AML-193 (cell line): ENCODE measurements around the gene CLNK.
A peak's percentile ranks its signal among the peaks of the same experiment; 100 is the strongest.

Experiments used
- DNase-seq, 2 experiments: peaks; one replicate each; lab custom pipeline; 2025; lab: John Stamatoyannopoulos, UW

Gene CLNK, protein sequence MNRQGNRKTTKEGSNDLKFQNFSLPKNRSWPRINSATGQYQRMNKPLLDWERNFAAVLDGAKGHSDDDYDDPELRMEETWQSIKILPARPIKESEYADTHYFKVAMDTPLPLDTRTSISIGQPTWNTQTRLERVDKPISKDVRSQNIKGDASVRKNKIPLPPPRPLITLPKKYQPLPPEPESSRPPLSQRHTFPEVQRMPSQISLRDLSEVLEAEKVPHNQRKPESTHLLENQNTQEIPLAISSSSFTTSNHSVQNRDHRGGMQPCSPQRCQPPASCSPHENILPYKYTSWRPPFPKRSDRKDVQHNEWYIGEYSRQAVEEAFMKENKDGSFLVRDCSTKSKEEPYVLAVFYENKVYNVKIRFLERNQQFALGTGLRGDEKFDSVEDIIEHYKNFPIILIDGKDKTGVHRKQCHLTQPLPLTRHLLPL

DNA sequence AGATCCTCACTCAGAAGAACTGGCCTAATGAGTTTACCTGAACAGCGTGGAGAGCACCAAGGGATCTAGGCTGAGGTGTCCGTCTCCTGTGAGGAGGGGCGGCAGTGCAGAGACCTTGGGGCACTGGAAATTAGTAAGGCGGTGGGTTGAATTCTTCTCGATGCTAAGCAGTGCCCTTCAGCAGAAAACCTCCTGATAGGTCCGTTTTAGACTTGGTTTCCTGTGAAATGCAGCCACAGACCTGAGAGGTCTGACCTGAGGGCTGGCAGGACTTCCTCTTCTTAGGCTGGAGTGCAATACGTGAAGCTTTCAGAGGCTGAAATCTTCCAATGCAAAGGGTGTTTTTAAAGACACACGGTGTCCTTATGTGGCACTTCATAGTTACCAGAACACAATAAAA, at the start of gene CLNK:
CLNK (minus strand) TSS at position 138 of the 400 bp plus-strand sequence. CDS start 16,899 bp downstream, outside the sequence.
- DNase-seq, result peak; percentile 22 to 46

DNA sequence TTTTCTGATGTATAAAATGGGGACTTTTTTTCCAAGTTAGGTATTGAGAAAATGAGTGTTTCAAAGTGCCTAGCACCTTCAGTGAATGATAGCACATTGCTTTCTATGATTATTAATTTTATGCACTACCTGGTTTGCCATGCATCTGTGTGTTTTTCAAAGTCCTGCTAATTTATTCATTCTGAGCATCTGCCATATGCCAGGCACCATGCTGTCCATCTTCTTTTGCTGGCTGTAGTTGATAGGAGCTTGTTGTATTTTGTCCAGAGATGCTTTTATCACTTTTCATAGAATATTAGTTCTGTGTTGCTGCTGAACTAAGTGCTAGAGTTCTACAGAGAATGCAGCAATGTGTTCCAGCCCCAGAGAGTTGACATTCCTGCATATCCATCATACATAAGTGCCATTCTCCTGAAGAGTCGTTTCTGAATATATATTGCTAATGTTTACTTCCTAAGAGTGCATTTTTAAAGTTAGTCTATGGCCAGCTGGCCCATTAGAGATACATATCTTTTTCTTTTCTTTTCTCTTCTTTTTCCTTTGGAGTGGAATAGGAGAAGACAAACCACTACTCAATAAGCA, 49.0 kb upstream of the CLNK start:
- DNase-seq, result no peak

DNA sequence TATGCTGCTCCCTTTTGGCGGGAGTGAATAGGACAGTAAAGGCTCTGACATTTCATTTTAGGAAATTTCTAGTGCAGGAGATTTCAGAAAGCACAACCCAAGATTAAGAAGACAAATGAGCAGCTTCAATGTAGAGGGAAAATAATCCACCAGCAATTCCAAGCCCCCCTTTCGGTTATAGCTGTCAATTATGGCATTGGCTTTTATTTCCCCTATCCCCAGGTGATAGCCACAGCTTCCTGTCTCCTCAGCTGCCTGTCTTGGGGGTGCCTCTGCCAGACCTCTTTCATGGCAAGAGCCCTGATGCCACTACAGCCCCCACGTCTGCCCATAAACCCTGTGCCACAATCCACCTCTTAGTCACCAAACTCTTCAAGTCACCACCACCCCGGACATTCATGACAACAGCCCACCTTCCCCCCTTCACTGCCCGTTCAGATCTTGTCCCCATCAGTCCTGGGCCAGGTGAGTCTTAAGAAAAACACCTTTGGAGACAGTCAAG, 48.4 kb upstream of the CLNK start:
- DNase-seq, result no peak

DNA sequence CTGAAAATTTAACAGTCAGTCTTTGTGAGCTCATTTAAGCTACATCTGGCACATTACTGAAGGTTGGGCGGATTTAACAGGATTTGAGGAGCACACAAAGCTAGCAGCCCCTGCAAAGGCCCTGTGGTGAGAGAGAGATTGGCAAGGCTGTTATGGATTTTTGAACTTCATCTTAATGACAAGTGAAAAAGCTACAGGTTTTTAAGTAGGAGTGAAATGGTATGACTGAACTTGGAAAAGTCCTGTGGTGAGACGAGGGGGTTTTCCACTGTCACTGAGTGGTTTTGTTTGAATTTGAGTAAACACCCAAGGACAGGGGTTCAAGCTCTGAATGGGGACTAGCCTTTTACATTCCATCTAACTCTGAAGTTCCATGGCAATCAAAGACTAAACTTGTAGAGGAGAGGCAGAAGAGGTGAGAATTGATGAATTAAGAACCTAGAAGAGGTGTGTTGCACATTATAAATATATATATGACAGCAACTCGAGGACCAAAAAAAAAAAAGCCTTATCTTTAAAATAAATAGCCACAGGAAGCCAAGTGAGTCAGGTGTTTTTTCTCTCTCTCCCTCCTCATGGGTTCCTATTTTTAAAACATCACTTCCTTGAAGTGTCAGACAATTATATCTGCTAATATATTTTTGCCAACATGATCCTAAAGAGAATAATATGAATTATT, 47.8 kb upstream of the CLNK start:
- DNase-seq, result no peak

DNA sequence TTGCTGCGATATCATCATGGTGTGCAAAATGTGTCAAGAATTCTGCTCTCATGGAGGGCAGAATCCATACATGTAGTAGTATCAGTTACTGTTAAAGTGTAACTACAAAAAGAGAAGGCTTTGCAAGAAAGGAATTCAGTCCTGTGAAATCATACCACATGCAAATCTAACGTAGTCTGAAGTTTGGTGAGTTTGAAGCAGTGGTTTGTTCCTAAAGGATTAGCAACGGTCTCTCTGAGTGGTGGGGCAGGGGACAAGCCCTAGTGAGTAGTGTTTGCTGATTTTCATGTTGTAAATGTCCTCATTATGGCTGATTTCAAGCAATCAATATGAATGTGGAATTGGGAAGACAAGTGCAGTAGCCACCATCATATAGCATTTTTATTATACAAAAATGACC, 47.1 kb upstream of the CLNK start:
- DNase-seq, result no peak

DNA sequence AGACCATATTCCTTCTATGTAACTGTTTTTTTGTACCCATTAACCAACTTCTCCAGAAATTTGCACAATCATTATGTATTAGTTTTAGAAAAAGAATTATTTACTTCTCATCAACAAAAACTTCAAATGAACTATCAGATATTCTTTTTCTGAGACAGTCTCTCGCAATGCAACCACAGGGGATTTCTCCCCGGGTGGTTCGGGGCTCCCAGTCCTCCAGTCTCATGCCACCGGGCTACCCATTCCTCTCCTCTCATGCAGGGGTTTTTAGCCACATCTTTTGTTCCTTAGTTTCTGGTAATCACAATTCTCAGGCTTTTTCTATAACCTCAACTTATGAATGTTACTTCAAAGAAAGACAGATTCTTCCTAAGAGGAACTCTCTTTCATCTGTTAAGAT, 46.6 kb upstream of the CLNK start:
- no peak for DNase-seq

DNA sequence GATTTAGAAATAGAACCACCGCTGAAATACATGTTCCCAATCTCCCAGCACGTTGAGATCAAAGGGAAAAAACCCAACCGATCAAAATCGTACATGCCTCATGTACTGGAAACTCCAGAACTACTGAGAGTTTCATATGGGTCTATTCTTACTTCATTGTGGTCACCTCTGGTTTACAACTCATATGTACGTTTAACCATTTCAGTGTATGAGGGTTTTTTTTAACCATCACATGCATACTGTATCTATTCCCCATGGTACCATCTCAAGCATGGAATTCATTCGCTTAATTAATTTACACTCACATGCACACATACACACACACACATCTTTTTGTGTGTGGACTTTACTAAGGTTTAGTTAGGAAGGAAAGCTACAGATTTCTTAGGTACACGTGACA, 46.0 kb upstream of the CLNK start:
- DNase-seq, result no peak

DNA sequence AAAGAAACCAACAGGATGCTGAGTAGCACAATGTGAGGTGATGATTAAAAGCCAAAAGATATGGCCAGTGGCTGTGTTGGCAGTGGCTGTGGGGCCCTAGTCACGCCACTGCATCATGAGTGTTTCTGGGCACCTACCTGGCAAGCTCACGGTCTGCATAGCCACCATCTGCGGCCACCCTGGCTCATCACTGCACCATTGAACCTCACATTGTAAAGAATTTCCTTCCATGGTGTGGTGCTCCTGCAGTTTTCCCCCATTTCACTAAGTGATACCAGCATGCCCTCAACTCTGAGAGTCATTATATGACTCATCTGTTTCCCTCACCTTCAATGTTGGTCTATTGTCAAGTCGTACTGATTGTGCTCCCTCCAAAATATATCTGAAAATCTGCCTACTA, 45.5 kb upstream of the CLNK start:
- no peak for DNase-seq

DNA sequence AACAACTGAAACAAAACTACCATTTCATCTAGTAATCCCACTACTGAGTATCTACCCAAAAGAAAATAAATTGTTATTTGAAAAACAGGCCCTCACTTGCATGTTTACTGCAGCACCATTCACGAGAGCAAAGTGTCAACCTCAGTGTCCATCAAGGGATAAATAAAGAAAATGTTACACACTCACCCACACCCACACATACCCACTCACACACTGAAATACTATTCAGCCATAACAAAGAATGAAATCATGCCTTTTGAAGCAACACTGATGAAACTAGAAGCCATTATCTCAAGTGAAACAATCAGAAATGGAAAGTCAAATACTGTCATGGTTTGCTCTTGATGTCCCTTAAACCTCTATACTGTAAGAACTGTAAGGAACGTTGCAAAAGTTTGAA, 44.8 kb upstream of the CLNK start:
- DNase-seq, result no peak

DNA sequence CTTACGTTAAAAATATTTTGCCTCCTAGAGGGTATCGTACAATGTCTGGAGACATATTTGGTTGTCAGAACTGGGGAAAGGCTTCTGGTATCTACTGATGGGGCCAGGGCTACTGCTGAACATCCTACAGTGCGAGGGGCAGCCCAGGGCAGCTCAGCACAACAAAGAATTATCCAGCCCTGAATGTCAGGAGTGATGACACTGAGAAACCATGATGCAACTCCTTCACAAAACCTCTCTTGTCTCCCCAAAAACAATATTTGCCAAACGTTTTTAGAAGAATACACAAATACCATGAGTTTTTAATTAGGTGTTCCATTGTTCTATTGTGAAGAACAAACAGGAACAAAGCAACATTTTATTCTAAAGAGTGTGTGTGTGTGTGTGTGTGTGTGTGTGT, 43.4 kb upstream of the CLNK start:
- DNase-seq, result no peak

DNA sequence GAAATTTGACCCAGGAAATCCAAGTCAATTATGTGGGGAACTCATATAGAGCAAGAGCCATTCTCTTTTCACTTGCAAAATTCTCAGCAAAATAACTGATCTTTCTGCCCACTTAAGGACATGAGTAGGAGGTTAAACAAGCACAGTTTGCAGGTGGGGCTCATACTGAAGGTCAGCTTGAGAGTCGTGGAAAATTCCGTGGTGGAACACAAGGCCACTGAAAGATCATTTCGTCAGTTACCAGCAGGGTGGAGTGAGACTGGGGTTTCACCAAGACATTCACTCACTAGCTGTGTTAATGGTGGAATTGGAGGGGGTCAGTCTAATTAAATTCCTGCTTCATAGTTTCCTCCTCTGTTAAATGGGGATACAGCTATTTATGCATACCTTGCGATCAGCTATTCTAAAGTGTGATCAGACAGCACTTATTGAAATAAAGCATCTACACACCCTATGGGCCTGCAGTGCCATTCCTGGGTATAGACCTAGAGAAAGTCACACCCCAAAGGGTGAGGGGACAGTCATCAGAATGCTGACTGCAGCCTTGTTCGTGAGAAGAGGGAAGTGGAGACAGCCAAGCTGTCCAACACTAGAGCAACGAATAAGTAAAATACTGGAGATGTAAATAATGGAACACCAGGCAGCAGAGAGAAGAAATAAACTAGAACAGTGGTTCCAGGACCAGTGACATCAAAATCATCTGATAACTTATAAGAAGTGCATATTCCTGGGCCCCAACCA, 42.7 kb upstream of the CLNK start:
- DNase-seq, result no peak

DNA sequence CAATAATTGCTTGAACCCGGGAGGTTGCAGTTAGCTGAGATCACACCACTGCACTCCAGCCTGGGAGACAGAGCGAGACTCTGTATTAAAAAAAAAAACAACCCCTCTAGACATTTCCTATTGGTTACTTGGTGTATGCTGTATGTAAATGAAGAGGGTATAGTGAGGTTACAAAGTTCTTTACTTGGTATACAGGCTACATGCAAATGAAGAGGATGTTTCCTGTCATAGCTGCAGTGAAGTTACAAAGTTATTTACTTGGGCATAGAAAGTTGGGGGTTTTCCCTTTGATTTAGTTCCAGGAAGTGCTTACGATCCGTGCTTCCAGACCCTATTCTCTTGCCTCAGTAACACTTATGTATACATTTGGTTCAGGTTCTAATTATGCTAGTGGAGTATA, 38.4 kb upstream of the CLNK start:
- no peak for DNase-seq

DNA sequence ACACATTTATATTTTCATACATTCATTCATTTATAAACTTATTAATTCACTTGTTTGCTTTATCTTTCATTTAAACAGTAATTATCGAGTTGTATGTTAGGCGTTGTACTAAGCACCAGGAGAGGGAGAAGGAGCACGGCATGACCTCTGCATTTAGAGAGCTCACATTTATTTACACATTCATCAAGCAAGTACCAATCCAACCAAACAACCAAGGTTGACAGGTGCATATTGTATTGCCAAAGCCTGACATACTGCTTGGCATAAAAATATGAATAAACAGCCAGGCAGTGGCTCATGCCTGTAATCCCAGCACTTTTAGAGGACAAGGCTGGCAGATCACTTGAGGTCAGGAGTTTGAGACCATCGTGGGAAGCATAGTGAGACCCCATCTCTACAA, 37.0 kb upstream of the CLNK start:
- no peak for DNase-seq

DNA sequence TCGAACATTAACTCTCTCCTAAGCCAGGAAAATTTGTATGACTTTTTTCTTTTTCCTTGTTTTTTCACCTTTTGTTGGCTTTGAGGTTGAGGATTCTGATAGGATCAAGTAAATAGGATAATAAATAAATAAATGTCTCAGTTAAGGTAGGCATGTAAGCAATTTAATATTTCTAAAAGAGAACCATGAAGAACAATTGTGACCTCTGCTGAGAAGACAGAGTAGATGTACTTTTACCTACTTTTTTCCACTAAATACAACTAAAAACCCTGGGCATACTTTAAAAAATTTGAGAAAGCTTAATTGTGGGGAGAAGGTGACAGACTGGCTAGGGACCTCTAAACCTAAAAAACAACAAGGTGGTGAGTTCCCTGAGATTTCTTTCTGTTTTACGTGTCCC, 31.6 kb upstream of the CLNK start:
- no peak for DNase-seq

DNA sequence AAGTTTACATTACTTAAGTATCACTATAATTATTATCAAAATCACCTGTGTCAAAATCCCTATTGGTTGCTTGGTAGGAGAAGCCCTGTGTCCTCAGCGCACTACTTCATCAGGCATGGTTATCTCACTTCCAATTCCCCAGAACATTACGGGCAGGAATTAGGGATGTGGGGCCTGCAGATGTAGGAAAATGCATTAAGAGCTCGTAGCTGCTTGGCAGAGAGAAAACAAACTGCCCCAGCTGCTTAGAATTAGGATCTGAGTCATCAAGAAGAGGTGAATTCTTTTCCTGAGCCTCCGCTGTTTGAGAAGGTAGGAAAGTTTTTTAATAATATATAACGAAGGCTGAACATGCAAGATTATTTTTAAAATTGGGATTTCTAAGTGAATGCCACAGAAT, 31.1 kb upstream of the CLNK start:
- no peak for DNase-seq

DNA sequence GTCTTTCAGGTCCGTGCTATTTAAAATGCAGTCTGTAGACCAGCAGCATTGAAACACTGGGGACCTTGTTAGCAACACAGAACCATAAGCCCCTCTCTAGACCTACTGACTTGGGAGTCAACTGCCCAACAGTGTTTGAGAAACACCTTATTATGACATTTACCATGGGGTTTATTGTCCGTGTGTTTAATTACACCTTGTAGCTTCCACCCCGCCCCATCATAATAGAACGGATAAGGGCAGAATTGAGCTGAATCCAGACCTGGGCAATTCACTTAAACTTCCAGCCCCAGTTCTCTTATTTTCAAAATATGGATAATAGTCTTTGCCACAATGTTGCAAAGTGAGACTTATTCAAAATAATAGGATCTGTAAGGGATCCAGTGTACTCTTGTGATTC, 30.6 kb upstream of the CLNK start:
- DNase-seq, result no peak

DNA sequence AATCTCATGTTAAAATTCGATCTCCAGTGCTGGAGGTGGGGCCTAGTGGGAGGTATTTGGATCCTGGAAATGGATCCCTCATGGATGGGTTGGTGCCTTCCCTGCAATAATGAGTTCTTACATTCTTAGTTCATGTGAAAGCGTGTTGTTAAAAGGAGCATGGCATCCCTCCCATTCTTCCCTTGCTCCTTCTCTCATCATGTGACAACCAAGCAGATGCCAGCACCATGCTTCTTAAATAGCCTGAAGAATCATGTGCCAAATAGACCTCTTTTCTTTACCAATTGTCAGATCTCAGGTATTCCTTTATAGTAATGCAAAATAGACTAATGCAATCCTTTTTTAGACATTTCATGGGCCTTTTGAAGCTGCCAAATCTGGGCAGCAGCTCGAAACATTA, 29.0 kb upstream of the CLNK start:
- DNase-seq, result no peak

DNA sequence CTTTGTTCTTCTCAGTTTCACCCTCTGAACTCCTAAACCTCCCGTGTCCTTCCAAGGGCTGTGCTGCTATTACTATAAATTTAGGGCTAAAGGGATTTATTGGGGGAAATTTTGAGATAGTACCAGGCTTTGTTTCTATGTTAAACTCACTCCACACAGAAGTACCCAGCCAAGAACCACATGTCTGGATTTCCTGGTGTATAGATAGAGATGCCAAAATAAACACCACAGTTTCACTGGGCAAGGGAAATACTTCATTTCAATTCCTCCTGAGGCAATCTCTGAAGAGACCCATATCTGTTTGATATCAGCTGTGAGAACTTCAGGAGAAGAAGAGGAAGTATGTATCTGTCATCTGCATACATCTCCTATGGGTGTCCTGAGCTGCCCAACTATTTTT, 21.7 kb upstream of the CLNK start:
- no peak for DNase-seq

DNA sequence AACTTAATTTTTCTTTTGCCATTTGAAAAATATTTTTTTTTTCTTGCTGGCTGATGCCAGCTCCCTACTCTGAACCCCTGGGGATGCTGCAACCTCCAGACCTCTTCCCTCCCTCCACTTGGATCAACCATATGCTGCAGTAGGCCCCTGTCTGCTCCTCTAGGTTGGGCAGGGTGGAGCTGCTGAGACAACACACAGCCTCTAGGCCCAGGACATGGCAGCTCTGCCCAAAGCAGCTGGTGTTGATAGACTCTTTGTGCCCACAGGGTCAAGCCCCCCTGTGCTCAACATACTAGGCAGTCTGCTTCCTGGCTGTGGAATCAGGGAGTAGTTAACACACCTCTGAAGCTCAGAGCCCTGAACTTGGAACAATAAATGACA, 19.9 kb upstream of the CLNK start:
- no peak for DNase-seq

DNA sequence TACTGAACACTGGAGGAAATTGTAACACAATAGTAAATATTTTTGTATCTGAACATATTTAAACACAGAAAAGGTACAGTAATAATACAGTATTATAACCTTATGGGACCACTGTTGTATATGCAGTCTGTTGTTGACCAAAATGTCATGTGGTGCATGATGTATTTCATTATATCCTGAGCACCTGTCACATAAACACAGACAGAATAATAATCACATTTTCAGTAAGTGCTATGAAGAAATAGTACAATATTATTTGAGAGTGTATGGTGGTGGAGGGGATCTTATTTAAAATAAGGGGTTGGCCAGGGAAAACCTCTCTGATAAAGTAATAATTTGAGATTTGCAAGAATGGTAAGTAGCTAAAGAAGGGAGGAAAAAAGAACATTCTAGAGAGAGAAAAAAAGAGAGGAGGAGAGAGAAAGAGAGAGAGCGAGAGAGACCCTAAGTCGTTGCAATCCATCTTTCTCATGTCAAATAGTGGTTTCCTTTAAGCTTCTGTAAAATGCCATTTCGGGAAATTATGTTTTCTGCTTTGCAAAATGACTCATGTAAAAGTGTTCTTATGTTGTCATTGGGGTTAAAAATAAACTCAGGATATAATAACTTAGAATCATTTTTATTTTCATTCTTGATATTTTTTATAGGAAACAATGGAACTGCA, 19.3 kb upstream of the CLNK start:
- no peak for DNase-seq

DNA sequence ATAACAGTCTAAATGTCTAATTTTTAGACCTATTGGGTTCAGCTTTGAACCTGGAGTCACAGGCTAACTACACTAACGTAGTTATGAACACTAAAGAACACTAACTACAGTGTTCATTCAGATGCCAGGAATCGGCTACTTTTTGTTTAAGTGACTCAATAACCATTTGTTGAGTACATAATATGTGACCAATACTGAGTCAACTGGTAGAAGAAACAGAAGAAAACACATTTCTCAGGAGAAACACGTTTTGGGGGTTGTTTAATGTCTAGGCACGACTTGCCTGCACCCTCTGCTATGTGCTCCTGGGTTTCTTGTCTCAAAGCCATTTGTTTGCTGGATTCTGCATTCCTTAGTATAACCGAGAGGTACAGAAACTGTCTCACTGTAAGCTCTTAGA, 18.6 kb upstream of the CLNK start:
- DNase-seq, result no peak
